ENCODE measurements around the gene ATP11A. TPM values are rescaled to one million over a fixed set of nuclear protein-coding genes. Genes with fewer than 3 reads are reported as not detected.
A peak's percentile ranks its signal among the peaks of the same experiment; 100 is the strongest.

Gene ATP11A
- total and polyA plus RNA-seq, 7 donors: 0.69 to 22.9 (median 9.6) TPM

- DNase-seq: no peak
- Histone ChIP-seq H3K4me3 (no peak overlapping the region), H3K27me3 (no peaks in the 10 kb centered on the region), H3K36me3 (peaks cover 6 to 71% (median 31%) of the 10 kb centered on the region in 4 donors), H3K9me3 (no peaks in the 10 kb centered on the region), H3K27ac (no peak overlapping the region), H3K4me1 (no peaks in the 10 kb centered on the region)
- intact Hi-C loops (cut with DNase I): no loop called here
- no peak for TF ChIP-seq EP300 (IDR thresholded peaks at IDR 0.05)
- TF ChIP-seq, protein P1, sequence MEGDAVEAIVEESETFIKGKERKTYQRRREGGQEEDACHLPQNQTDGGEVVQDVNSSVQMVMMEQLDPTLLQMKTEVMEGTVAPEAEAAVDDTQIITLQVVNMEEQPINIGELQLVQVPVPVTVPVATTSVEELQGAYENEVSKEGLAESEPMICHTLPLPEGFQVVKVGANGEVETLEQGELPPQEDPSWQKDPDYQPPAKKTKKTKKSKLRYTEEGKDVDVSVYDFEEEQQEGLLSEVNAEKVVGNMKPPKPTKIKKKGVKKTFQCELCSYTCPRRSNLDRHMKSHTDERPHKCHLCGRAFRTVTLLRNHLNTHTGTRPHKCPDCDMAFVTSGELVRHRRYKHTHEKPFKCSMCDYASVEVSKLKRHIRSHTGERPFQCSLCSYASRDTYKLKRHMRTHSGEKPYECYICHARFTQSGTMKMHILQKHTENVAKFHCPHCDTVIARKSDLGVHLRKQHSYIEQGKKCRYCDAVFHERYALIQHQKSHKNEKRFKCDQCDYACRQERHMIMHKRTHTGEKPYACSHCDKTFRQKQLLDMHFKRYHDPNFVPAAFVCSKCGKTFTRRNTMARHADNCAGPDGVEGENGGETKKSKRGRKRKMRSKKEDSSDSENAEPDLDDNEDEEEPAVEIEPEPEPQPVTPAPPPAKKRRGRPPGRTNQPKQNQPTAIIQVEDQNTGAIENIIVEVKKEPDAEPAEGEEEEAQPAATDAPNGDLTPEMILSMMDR (IDR thresholded peaks at IDR 0.05): no peak
- no peak for TF ChIP-seq POLR2A (IDR thresholded peaks at IDR 0.05)
- TF ChIP-seq POLR2AphosphoS5 (IDR thresholded peaks at IDR 0.05): no peak
- WGBS, 2 donors: 98% methylated on average over 21 of the region's 21 CpGs
Measured at GRCh38 chr13:112855859-112856258, 166.0 kb downstream of the ATP11A start.

- Histone ChIP-seq H3K4me1 (no peaks in the 10 kb centered on the region), H3K27ac (no peak overlapping the region), H3K27me3 (no peaks in the 10 kb centered on the region), H3K9me3 (no peaks in the 10 kb centered on the region), H3K36me3 (peaks cover 9 to 77% (median 27%) of the 10 kb centered on the region in 4 donors), H3K4me3 (no peak overlapping the region)
- intact Hi-C loops (cut with DNase I): no loop called here
- no peak for TF ChIP-seq POLR2AphosphoS5 (IDR thresholded peaks at IDR 0.05)
- TF ChIP-seq, protein P1 (IDR thresholded peaks at IDR 0.05): no peak
- no peak for TF ChIP-seq EP300 (IDR thresholded peaks at IDR 0.05)
- TF ChIP-seq POLR2A (IDR thresholded peaks at IDR 0.05): no peak
- no peak for DNase-seq
- WGBS, 2 donors: 96% methylated on average over 20 of the region's 20 CpGs
Measured at GRCh38 chr13:112857914-112858490, 168.2 kb downstream of the ATP11A start.

DNA sequence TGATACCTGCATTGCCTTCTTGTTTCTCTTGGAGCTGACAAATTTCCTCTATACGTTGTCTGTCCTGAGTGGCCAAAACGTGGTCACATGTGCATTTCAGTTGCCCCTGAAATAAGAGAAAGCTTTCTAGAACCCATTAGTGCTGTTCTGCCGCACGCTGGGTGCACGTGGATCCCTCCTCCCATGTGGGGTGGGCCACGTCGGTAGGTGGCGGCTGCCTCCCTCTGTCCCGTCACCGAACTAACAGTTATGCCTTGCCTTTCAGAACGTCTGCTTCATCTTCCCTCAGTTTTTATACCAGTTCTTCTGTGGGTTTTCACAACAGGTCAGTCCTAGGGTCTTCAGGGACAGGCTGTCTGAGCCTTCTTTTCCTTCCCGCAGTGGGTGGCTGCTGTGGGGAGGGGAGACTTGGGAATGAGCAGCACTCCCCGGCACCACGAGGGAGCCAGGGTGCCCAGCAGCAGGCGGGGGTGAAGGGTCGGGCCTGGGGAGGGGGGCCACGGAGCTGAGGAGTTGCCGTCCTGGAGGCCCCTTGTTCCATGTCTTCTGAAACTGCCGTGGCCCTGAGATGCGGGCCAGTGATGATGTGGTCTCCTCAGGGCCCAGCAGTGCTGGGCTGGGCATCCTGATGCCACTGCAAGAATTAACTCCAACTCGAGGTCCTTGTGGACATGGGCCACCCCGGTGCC is 169.4 kb downstream of the ATP11A start:
- H3K36me3 ChIP-seq: peaks cover 6 to 70% (median 19%) of the 10 kb centered on the region in 4 donors
- peak; percentile 40 for DNase-seq
- H3K9me3 ChIP-seq: no peaks in the 10 kb centered on the region
- intact Hi-C loops (cut with DNase I): no loop called here
- no peak overlapping the region for H3K4me3 ChIP-seq
- H3K27me3 ChIP-seq: no peaks in the 10 kb centered on the region
- no peak for TF ChIP-seq POLR2A (IDR thresholded peaks at IDR 0.05)
- TF ChIP-seq, protein P1 (IDR thresholded peaks at IDR 0.05): no peak
- no peak for TF ChIP-seq EP300 (IDR thresholded peaks at IDR 0.05)
- TF ChIP-seq POLR2AphosphoS5 (IDR thresholded peaks at IDR 0.05): no peak
- no peaks in the 10 kb centered on the region for H3K4me1 ChIP-seq
- H3K27ac ChIP-seq: no peak overlapping the region
- WGBS, 2 donors: 92 to 94% methylated on average over 22 of the region's 22 CpGs

DNA sequence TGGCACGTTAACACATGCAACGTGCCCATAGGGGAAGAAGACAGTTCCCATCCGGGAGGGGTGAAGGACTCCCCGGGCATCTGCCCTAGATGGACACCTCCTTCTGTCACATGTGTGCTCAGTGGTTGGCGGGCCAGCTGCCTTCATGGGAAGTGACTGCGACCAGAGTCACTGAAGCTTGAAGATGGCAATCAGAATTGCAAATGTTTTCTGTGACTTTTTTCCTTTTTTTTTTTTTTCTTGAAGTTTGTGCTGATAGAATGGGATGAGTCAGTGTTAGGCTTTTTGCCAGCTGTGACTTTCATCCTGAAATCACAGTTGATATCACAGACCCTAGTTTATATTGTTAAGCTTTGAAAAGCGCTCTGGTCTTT is 170.0 kb downstream of the ATP11A start:
- Histone ChIP-seq H3K4me3 (no peak overlapping the region), H3K36me3 (peaks cover 4 to 65% (median 17%) of the 10 kb centered on the region in 4 donors), H3K9me3 (no peaks in the 10 kb centered on the region), H3K27me3 (no peaks in the 10 kb centered on the region), H3K27ac (no peak overlapping the region), H3K4me1 (no peaks in the 10 kb centered on the region)
- 77 to 89% methylated on average over 7 of the region's 7 CpGs for WGBS, 2 donors
- intact Hi-C loops (cut with DNase I): no loop called here
- no peak for DNase-seq
- TF ChIP-seq POLR2AphosphoS5 (IDR thresholded peaks at IDR 0.05) (no peak), EP300 (IDR thresholded peaks at IDR 0.05) (no peak), POLR2A (IDR thresholded peaks at IDR 0.05) (no peak)
- TF ChIP-seq, protein P1 (IDR thresholded peaks at IDR 0.05): no peak

Data from sigmoid colon (tissue), 7 donors.